GM19035 (cell line): ENCODE results near the gene COL23A1.
A peak's percentile ranks its signal among the peaks of the same experiment; 100 is the strongest.
"Not testable (repeated sequence)": the region's sequence is repeated elsewhere in the genome, so short reads cannot be mapped to it uniquely, and the experiment has no call there.

Experiments used
- ATAC-seq: cut with Tn5 transposase; IDR thresholded peaks from one replicate; pipeline ENCODE4 v1.9.1; 2021; ENCODE audit not compliant: unreplicated experiment

The COL23A1 gene

GRCh38 chr5:178239626-178240301 lies 350.4 kb downstream of the COL23A1 start:
- not testable (repeated sequence) for ATAC-seq

GRCh38 chr5:178238711-178239592 lies 351.2 kb downstream of the COL23A1 start:
- ATAC-seq = no peak

- ATAC-seq = no peak
Observed at GRCh38 chr5:178238313-178238635, 351.9 kb downstream of the COL23A1 start.

GRCh38 chr5:178237431-178238312 lies 352.5 kb downstream of the COL23A1 start:
- no peak for ATAC-seq

- ATAC-seq = no peak
Observed at GRCh38 chr5:178236679-178237078, 353.5 kb downstream of the COL23A1 start.

GRCh38 chr5:178236126-178236525 lies 354.1 kb downstream of the COL23A1 start:
- no peak for ATAC-seq

GRCh38 chr5:178235588-178235974 lies 354.6 kb downstream of the COL23A1 start:
- ATAC-seq = no peak

GRCh38 chr5:178234750-178235587 lies 355.2 kb downstream of the COL23A1 start:
- no peak for ATAC-seq

GRCh38 chr5:178234121-178234749 lies 356.0 kb downstream of the COL23A1 start:
- ATAC-seq = no peak

- ATAC-seq = no peak
Observed at GRCh38 chr5:178232920-178233429, 357.2 kb downstream of the COL23A1 start.

GRCh38 chr5:178232124-178232919 lies 357.9 kb downstream of the COL23A1 start, which contains the start of gene PHYKPL:
Gene PHYKPL, minus strand, starts transcription at chr5:178232802. Its CDS starts 252 bp downstream, at chr5:178232550.
- peak; percentile 68 for ATAC-seq

- peak; percentile 5 for ATAC-seq
Observed at GRCh38 chr5:178231539-178232123, 358.6 kb downstream of the COL23A1 start.

GRCh38 chr5:178230879-178231538 lies 359.2 kb downstream of the COL23A1 start:
- ATAC-seq = no peak

- no peak for ATAC-seq
Observed at GRCh38 chr5:178229861-178230260, 360.3 kb downstream of the COL23A1 start.

- not testable (repeated sequence) for ATAC-seq
Observed at GRCh38 chr5:178229111-178229510, 361.1 kb downstream of the COL23A1 start.

GRCh38 chr5:178228609-178229008 lies 361.6 kb downstream of the COL23A1 start:
- no peak for ATAC-seq

- ATAC-seq = no peak
Observed at GRCh38 chr5:178227929-178228328, 362.3 kb downstream of the COL23A1 start.

GRCh38 chr5:178227138-178227659 lies 363.0 kb downstream of the COL23A1 start:
- no peak for ATAC-seq
